IMR-90 (cell line): ENCODE measurements around the gene ADAMTS13. TPM values are rescaled to one million over a fixed set of nuclear protein-coding genes. Genes with fewer than 3 reads are reported as not detected.

Experiments used
- ATAC-seq: fragments of 200-7000 bp; cut with Tn5 transposase; 2 replicates; pipeline ENCODE4 v1.9.1; 2020; ENCODE audit warnings: low read depth, mild to moderate bottlenecking, moderate library complexity
- BruUV-seq: library from RNA; stranded (reverse); fragments of 400-500 nt; replicated peaks from 2 replicates; lab custom pipeline; 2021; lab: Mats Ljungman, UMichigan
- CTCF ChIA-PET: fragments of 300-600 bp; formaldehyde crosslinking; extraction: SDS; loops from one replicate; lab custom pipeline; 2021; ENCODE audit warnings: antibody characterized with exemption; lab: Yijun Ruan, JAX
- POLR2A ChIA-PET: fragments of 300-600 bp; sonication (Branson Sonifier 250); formaldehyde crosslinking; loops from one replicate; lab custom pipeline; 2022; ENCODE audit warnings: antibody characterized with exemption; ENCODE audit not compliant: unreplicated experiment; lab: Charles Lee
- DNase-seq: peaks from one replicate; pipeline ENCODE4 v3.0.0; 2013
- H2AFZ ChIP-seq: replicated peaks from 2 replicates; pipeline ENCODE3; 2013; ENCODE audit warnings: low read length, mild to moderate bottlenecking; ENCODE audit not compliant: poor library complexity
- H2AK5ac ChIP-seq: 2 replicates; pipeline ENCODE4 v1.6.1; 2013; ENCODE audit warnings: low read depth, low read length, inconsistent platforms
- H2AK9ac ChIP-seq: replicated peaks from 2 replicates; pipeline ENCODE3; 2013; ENCODE audit warnings: mild to moderate bottlenecking, low read depth, low read length, moderate library complexity; ENCODE audit not compliant: poor library complexity
- H2BK120ac ChIP-seq: 2 replicates; pipeline ENCODE4 v1.6.1; 2013; ENCODE audit warnings: low read depth, low read length, inconsistent platforms
- H2BK15ac ChIP-seq: 3 replicates; pipeline ENCODE4 v1.6.1; 2013; ENCODE audit warnings: low read depth, low read length, inconsistent platforms
- H2BK20ac ChIP-seq: 2 replicates; pipeline ENCODE4 v1.6.1; 2013; ENCODE audit warnings: low read depth, mild to moderate bottlenecking, inconsistent platforms, low read length, moderate library complexity
- H2BK5ac ChIP-seq: 2 replicates; pipeline ENCODE4 v1.6.1; 2013; ENCODE audit warnings: mild to moderate bottlenecking, low read depth, low read length, inconsistent platforms; ENCODE audit not compliant: poor library complexity, severe bottlenecking
- H3K14ac ChIP-seq: replicated peaks from 2 replicates; pipeline ENCODE4 v1.6.1; 2013; ENCODE audit warnings: low read depth, low read length, inconsistent platforms
- H3K18ac ChIP-seq: 2 replicates; pipeline ENCODE4 v1.6.1; 2013; ENCODE audit warnings: low read depth, low read length, control low read depth
- H3K23ac ChIP-seq: 2 replicates; pipeline ENCODE4 v1.6.1; 2013; ENCODE audit warnings: low read depth, low read length, inconsistent platforms
- H3K27ac ChIP-seq: 2 replicates; pipeline ENCODE4 v1.5.1; 2013; ENCODE audit warnings: mild to moderate bottlenecking, control low read depth, low read length; ENCODE audit not compliant: insufficient read depth
- H3K27me3 ChIP-seq: 2 replicates; pipeline ENCODE4 v1.6.1; 2013; ENCODE audit warnings: low read length; ENCODE audit not compliant: control insufficient read depth, insufficient read depth
- H3K36me3 ChIP-seq: 2 replicates; pipeline ENCODE4 v1.6.1; 2013; ENCODE audit warnings: low read length, mixed read lengths; ENCODE audit not compliant: control insufficient read depth, insufficient read depth
- H3K4ac ChIP-seq: 2 replicates; pipeline ENCODE4 v1.6.1; 2013; ENCODE audit warnings: low read depth, low read length, inconsistent platforms
- H3K4me1 ChIP-seq: 2 replicates; pipeline ENCODE4 v1.6.1; 2013; ENCODE audit warnings: low read length, mixed read lengths; ENCODE audit not compliant: control insufficient read depth, insufficient read depth
- H3K4me2 ChIP-seq: 2 replicates; pipeline ENCODE4 v1.6.1; 2013; ENCODE audit warnings: low read depth, mild to moderate bottlenecking, control low read depth, low read length, moderate library complexity
- H3K4me3 ChIP-seq: 2 replicates; pipeline ENCODE4 v1.5.1; 2013; ENCODE audit warnings: low read depth, mild to moderate bottlenecking, control low read depth, low read length, moderate library complexity; ENCODE audit not compliant: insufficient read depth
- H3K56ac ChIP-seq: 2 replicates; pipeline ENCODE4 v1.6.1; 2013; ENCODE audit warnings: low read length, inconsistent platforms; ENCODE audit not compliant: insufficient read depth; ENCODE audit errors: extremely low read depth
- H3K79me1 ChIP-seq, 2 experiments: 2 replicates each; pipeline ENCODE4 v1.6.1; 2013; ENCODE audit warnings: low read length in 2 of 2, inconsistent platforms in 1 of 2, low read depth in 1 of 2
- H3K9ac ChIP-seq: 2 replicates; pipeline ENCODE4 v1.6.1; 2013; ENCODE audit warnings: low read depth, low read length, control low read depth
- H3K9me1 ChIP-seq: 2 replicates; pipeline ENCODE4 v1.6.1; 2013; ENCODE audit warnings: low read length, inconsistent platforms; ENCODE audit not compliant: insufficient read depth
- H3K9me3 ChIP-seq: 2 replicates; pipeline ENCODE4 v1.6.1; 2013; ENCODE audit warnings: low read length; ENCODE audit not compliant: control insufficient read depth, insufficient read depth
- H4K20me1 ChIP-seq: 2 replicates; pipeline ENCODE4 v1.6.1; 2013; ENCODE audit warnings: low read length, inconsistent platforms; ENCODE audit not compliant: insufficient read depth
- H4K5ac ChIP-seq: 2 replicates; pipeline ENCODE4 v1.6.1; 2013; ENCODE audit warnings: mild to moderate bottlenecking, low read depth, low read length, control low read depth
- H4K8ac ChIP-seq, 2 experiments: 2 replicates each; pipeline ENCODE4 v1.6.1; 2013; ENCODE audit warnings: low read depth in 2 of 2, low read length in 2 of 2, control low read depth in 1 of 2, inconsistent platforms in 1 of 2
- H4K91ac ChIP-seq: 2 replicates; pipeline ENCODE4 v1.6.1; 2013; ENCODE audit warnings: low read depth, low read length, inconsistent platforms; ENCODE audit not compliant: insufficient read depth
- CEBPB ChIP-seq: IDR thresholded peaks from 2 replicates; pipeline ENCODE4 v1.6.1; 2012; ENCODE audit warnings: low read depth, low read length, improper control_type of control experiment
- MAZ ChIP-seq: IDR thresholded peaks from 2 replicates; pipeline ENCODE4 v1.6.1; 2012; ENCODE audit warnings: low read depth, mild to moderate bottlenecking, low read length, improper control_type of control experiment, moderate library complexity, borderline replicate concordance
- POLR2A ChIP-seq: IDR thresholded peaks from 2 replicates; pipeline ENCODE4 v1.6.1; 2012; ENCODE audit warnings: mild to moderate bottlenecking, low read depth, low read length
- RFX5 ChIP-seq: IDR thresholded peaks from 2 replicates; pipeline ENCODE4 v1.8.0; 2012; ENCODE audit warnings: low read depth, mild to moderate bottlenecking, low read length, moderate library complexity
- WGBS, 2 experiments: methylation state at CpG; one replicate each; pipeline versions ENCODE4 v1.1.5 to v1.1.7; 2013; ENCODE audit warnings: missing lambda C conversion rate in 2 of 2; ENCODE audit not compliant: insufficient read length in 1 of 2; ENCODE audit errors: extremely low coverage in 2 of 2; 5-methylcytosine and 5-hydroxymethylcytosine counted together
- dilution Hi-C: fragments of 300-500 bp; cut with HindIII; formaldehyde crosslinking; loops from one replicate; pipeline ENCODE4 v1.14.3; 2018; ENCODE audit warnings: low sequenced_read_pairs; ENCODE audit not compliant: unreplicated experiment
- in situ Hi-C: fragments of 300-500 bp; cut with MboI; formaldehyde crosslinking; loops from 3 replicates; pipeline ENCODE4 v1.14.3; 2019; ENCODE audit warnings: low sequenced_read_pairs, inconsistent platforms, mixed read lengths
- intact Hi-C: fragments of 100-400 bp; cut with micrococcal nuclease; formaldehyde crosslinking; loops from 2 replicates; pipeline ENCODE4 v1.10.0; 2022
- polyA plus RNA-seq, 3 experiments: library from polyadenylated mRNA; depleted of rRNA; stranded (reverse); fragments of >200 nt; gene quantifications; 2 replicates each; pipeline ENCODE4 v1.2.3, GENCODE V29; 2012; ENCODE audit warnings: low replicate concordance in 1 of 3
- total RNA-seq: library from RNA; depleted of rRNA; stranded (reverse); fragments of >200 nt; gene quantifications from 2 replicates; pipeline ENCODE4 v1.2.3, GENCODE V29; 2012
- TF ChIP-seq, protein P1 (sequence below): fragments of 150-350 bp; IDR thresholded peaks from 2 replicates; pipeline ENCODE4 v1.6.1; 2016; ENCODE audit warnings: low read depth, mild to moderate bottlenecking, low read length, moderate library complexity, borderline replicate concordance

The ADAMTS13 gene
- total and polyA plus RNA-seq, 2 of the 4 experiments (the other 2 are of a cell fraction), result 0.18 to 2.8 TPM

DNA sequence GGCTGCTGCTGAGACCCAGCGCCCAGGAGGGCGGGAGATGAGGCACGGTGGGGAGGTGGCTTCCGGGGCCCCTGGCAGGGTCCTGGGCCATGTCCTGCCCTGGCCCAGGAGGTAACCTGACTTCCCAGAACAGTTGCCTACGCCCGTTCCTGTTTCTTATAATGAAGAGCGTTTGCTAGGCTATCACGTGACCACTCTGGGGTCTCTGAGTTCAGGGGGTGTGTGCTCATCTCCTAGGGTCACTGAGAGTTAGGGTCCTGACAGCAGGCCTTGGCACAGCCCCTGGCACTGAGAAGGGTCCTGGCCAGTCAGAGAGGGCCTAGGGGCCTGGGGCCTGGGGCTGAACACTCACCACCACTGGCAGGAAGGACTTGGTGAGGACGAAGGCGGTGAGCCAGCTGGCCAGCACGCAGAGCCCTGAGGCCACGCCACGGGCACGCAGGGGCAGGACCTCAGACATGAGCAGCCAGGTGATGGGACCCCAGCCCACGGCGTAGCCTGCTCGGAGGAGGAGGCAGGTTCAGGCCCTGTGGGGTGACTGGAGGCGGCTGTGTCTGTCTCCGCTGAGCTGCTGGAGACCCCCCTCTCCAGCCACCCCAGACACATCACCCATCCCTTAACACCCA is 50.7 kb downstream of the ADAMTS13 start:
- 83% methylated on average over 17 of the region's 19 CpGs; no CpG with 5 or more reads in 1 of the 2 experiments for WGBS, 2 experiments
- H3K4me3 ChIP-seq, result no peak overlapping the region
- H3K36me3 ChIP-seq, result peaks cover 3% of the 10 kb centered on the region; the same call in 1 of the 2 replicates
- no peak overlapping the region for H4K5ac ChIP-seq
- no peak overlapping the region for H2BK120ac ChIP-seq
- H3K9me1 ChIP-seq, result no peaks in the 10 kb centered on the region
- H3K4ac ChIP-seq, result no peak overlapping the region
- DNase-seq, result no peak
- H3K18ac ChIP-seq, result no peak overlapping the region
- in situ Hi-C loops, result no loop called here
- dilution Hi-C loops, result no loop called here
- no peak overlapping the region for H2BK20ac ChIP-seq
- H2AFZ ChIP-seq, result no peak overlapping the region
- H3K79me1 ChIP-seq, result no peaks in the 10 kb centered on the region
- H3K4me2 ChIP-seq, result no peak overlapping the region
- H3K4me1 ChIP-seq, result no peaks in the 10 kb centered on the region
- H4K20me1 ChIP-seq, result no peaks in the 10 kb centered on the region
- no peak overlapping the region for H2AK9ac ChIP-seq
- no peak for ATAC-seq
- no peak overlapping the region for H3K27ac ChIP-seq
- no peak overlapping the region for H4K91ac ChIP-seq
- intact Hi-C loops, result no loop called here
- no peak for TF ChIP-seq RFX5
- TF ChIP-seq CEBPB, result no peak
- no peak for TF ChIP-seq POLR2A
- no peak for TF ChIP-seq MAZ
- TF ChIP-seq, protein P1, sequence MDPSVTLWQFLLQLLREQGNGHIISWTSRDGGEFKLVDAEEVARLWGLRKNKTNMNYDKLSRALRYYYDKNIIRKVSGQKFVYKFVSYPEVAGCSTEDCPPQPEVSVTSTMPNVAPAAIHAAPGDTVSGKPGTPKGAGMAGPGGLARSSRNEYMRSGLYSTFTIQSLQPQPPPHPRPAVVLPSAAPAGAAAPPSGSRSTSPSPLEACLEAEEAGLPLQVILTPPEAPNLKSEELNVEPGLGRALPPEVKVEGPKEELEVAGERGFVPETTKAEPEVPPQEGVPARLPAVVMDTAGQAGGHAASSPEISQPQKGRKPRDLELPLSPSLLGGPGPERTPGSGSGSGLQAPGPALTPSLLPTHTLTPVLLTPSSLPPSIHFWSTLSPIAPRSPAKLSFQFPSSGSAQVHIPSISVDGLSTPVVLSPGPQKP, result no peak
- H3K27me3 ChIP-seq, result no peaks in the 10 kb centered on the region
- no TSS peak for BruUV-seq
- H3K9me3 ChIP-seq, result no peaks in the 10 kb centered on the region
- no peak overlapping the region for H2AK5ac ChIP-seq
- ChIA-PET CTCF (no interaction called here), POLR2A (no interaction called here)
- no peak overlapping the region for H3K23ac ChIP-seq
- no peak overlapping the region for H2BK15ac ChIP-seq
- no peak overlapping the region for H3K14ac ChIP-seq
- no peak overlapping the region for H4K8ac ChIP-seq
- no peak overlapping the region for H3K9ac ChIP-seq
- H3K56ac ChIP-seq, result no peak overlapping the region
- H2BK5ac ChIP-seq, result no peak overlapping the region
